Measurements from ENCODE around the gene EVI5L.

The EVI5L gene

GRCh38 chr19:7903244-7904073, 73.4 kb downstream of the EVI5L start, which contains the start of gene MAP2K7:
Gene MAP2K7 (plus strand): TSS chr19:7903877. CDS start chr19:7903945, 68 bp downstream.
- peak; percentile 100 for DNase-seq

DNA sequence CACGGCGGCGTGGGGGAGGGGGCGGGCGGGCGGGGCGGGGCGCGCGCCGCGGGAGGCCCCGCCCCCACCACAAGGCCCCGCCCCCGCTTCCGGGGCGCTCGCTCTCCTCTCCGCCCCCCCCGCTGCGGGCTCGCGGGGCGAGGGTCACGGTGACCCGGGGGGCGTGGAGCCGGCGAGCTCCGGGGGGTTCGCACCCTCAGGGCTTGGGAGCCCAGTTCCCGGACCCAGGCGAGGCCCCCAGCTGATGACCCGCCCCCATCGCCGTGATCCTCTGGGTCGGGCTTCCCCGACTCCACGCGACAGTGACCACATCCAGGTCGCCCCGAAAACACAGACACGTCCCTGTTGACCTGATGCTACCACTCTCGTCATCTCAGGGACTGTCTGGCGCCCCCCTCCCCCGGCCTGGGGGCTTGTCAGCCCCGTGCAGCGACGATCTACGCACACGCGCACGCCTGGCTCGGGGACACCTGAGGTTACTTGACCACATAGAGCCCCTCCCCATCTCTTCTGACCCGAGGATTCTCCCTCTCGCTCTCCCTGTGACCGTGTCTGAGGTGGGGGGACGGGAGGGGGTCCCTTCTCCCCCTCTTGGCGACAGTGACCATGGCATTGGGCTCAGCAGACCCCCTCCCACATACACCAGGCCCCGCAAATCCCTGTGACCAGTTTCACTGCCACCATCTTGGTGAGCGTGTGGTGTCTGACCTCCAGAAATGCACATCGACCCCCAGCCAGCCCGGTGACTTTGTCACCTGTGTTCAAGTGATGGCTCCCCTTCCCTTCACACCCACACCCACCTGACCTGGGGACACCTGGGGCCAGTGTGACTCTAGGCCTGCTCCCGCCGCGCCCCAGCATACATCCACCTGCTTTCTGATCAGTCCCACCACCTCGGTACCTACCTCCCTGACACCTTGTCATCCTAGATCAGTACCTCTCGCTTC, 74.3 kb downstream of the EVI5L start:
- no peak for DNase-seq

- DNase-seq, result no peak
These were observed 75.2 kb downstream of the EVI5L start for GRCh38 chr19:7905268-7905667.

DNA sequence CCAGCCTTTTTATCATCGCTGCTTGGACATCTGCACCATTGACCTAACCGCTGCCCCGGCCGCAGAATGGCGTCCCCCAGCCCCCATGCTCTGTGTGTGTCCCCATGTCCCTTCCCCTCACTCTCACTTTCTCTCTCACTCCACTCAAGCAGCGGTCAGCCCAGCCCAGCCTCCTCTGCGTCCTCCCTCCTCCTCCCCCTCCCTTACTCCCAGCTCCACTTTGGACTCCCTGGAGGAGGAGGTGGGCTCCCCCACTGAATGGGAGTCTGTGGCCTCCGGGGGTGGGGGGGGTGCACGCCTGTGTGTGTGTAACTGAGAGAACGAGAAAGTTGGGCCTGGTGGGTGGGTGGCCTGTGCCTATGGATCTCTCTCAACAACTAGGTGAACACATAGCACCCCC, 75.8 kb downstream of the EVI5L start:
- DNase-seq, result no peak

- no peak for DNase-seq
These were observed 77.1 kb downstream of the EVI5L start for GRCh38 chr19:7907122-7907521.

DNA sequence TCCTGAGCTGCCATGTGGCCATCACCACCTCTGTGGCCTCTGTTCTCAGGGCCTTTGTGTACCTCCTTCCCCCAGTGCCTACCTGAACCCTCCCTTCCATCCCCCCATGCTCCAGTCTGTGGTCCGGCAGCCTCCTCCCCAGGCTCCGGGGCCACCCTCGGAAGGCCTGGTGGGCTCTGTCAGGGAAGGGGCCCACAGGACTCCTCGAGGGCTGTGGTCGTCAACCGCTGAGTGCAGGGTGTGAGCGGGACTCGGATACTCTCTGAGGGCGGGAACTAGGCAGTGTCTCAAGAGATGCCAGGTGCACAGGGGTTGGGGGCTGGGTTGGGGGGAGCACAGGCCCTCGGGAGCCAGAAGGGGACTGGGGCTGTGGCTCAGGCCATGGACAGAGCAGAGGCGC, 77.5 kb downstream of the EVI5L start:
- no peak for DNase-seq

GRCh38 chr19:7908078-7908699, 78.2 kb downstream of the EVI5L start:
- no peak for DNase-seq

GRCh38 chr19:7908742-7909461, 78.9 kb downstream of the EVI5L start:
- no peak for DNase-seq

GRCh38 chr19:7909471-7910067, 79.6 kb downstream of the EVI5L start:
- no peak for DNase-seq

DNA sequence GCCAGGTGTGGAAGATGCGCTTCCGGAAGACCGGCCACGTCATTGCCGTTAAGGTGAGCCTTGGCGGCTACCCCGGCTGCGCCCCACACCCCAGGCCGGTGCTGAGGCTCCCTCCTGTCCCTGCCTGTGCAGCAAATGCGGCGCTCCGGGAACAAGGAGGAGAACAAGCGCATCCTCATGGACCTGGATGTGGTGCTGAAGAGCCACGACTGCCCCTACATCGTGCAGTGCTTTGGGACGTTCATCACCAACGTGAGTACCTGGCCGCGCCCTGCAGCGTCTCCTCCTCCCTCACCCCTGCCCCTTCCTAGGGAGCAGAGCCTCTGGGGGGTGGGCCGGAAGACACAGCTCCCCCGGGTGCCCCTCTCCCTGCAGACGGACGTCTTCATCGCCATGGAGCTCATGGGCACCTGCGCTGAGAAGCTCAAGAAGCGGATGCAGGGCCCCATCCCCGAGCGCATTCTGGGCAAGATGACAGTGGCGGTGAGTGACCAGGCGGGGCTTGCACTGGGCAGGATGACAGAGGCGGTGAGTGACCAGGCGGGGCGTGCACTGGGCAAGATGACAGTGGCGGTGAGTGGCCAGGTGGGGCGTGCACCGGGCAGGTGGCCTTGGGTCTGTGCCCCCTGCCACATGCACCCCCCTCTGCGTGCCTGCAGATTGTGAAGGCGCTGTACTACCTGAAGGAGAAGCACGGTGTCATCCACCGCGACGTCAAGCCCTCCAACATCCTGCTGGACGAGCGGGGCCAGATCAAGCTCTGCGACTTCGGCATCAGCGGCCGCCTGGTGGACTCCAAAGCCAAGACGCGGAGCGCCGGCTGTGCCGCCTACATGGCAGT, 80.5 kb downstream of the EVI5L start:
- no peak for DNase-seq

DNA sequence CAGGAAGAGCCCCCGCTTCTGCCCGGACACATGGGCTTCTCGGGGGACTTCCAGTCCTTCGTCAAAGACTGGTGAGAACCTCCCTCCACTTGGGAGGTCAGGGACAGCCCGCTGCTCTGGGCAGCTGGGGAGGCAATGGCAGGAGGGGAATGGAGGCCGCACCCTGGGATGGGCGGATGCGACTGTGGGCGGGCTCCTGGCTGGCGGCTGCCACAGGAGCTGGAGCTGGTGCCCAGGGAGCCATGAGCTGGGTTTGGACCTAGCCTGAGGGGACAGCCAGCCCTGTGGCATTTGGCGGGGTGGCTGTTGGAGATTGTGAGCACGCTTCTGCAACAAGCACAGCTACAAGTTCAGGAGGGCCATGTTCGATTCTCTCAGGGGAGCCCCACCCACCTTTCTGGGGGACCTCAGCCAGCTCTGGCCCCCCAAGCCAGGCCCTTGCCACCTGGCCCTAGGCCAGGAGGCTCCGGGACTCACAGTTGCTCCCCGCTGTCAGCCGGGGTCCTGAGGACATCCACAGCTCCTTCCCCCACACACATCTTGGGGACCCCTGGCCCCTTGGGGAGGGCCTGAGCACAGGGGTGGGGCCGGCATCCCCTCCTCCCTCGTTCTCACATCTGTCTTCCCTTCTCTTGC, 81.6 kb downstream of the EVI5L start:
- DNase-seq, result no peak

GRCh38 chr19:7912144-7912696, 82.2 kb downstream of the EVI5L start:
- DNase-seq, result no peak

DNA sequence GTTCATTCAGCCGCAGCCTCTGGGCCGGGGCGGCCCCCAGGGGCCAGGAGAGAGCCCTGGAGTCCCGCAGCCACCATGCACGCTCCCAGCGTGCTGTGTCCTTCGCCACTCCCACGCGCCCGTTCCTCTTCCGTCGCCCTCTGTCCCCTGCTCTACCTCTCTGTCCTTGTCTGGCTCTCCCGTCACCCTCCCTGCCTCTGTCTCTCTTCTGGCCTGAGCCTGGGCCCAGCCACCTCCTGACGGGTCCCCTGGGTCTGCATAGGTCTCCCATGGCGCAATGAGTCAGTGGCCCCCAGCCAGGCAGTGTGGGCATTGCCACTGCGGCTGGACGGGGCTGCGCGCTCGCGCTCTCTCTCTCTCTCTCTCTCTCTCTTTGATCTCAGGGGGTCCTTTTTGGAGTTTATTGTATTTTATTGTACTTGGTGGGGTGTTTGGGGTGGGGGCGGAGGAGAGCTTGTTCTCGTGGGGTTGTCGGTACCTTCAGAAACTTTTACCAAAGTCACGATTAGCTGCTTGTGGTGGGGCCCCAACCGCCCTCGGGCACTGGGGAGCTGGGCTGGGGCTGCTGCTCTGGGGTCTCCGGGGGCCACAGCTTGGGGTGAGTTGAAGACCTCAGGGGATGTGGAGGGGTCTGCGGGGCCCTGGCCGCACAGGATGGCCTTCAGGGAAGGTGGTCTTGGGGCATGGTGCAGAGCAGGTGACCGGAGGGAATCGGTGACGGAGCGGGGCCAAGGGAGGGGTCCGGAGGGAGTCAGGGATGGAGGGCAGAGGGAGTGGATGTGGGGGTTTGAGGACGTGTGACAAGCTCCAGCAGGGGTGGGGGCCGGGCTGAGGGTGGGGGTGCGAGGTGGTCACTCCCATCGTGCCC, 82.9 kb downstream of the EVI5L start:
- no peak for DNase-seq

GRCh38 chr19:7913652-7914051, 83.6 kb downstream of the EVI5L start:
- DNase-seq, result no peak

- no peak for DNase-seq
These were observed 84.1 kb downstream of the EVI5L start for GRCh38 chr19:7914099-7914498.

All from stimulated activated CD4-positive, alpha-beta T cell treated with anti-CD3 and anti-CD28 coated beads, Interleukin-4, amount 100 ng/mL, for 4 hours (primary cell).